GM19397 (cell line): Measurements from ENCODE around the gene IZUMO3.
"Not testable (repeated sequence)": the region's sequence is repeated elsewhere in the genome, so short reads cannot be mapped to it uniquely, and the experiment has no call there.

ENCODE experiments used
- ATAC-seq: cut with Tn5 transposase; IDR thresholded peaks from one replicate; pipeline ENCODE4 v1.9.1; 2021; ENCODE audit warnings: mild to moderate bottlenecking, moderate library complexity; ENCODE audit not compliant: unreplicated experiment

Gene IZUMO3, protein sequence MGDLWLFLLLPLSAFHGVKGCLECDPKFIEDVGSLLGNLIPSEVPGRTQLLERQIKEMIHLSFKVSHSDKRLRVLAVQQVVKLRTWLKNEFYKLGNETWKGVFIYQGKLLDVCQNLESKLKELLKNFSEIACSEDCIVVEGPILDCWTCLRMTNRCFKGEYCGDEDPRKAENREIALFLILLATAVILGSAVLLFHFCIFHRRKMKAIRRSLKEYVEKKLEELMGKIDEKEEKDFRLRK

DNA sequence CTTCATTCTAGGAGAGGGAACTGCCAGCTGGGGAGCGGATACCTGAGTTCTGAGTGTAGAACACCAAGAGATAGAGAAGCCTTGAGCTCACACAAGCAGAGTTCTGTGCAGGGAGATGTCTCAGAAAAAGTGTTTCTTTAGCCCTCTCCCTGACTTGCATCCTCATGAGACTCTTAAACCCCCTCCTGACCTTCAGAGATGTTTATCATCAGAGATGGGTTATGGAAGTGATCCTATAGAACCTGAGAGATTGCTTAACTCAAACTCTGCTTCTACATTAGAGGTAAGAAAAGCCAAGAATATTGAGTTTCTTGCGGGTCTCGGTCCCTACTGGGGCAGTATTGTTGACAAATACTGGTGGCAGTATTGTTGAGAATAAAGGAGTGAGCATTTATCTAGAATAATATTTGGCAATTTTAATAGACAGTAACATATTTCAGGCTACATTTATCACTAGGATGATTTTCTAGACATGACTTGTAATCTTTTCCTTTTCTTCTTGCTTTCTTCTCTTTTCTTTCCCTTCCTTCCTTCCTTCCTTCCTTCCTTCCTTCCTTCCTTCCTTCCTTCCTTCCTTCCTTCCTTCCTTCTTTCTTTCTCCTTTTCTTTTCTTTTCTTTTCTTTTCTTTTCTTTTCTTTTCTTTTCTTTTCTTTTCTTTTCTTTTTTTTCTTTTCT, at the start of gene IZUMO3:
Gene IZUMO3 (minus strand): TSS at position 51 of the 676 bp plus-strand sequence. CDS start 248 bp downstream, outside the sequence.
- no peak for ATAC-seq

DNA sequence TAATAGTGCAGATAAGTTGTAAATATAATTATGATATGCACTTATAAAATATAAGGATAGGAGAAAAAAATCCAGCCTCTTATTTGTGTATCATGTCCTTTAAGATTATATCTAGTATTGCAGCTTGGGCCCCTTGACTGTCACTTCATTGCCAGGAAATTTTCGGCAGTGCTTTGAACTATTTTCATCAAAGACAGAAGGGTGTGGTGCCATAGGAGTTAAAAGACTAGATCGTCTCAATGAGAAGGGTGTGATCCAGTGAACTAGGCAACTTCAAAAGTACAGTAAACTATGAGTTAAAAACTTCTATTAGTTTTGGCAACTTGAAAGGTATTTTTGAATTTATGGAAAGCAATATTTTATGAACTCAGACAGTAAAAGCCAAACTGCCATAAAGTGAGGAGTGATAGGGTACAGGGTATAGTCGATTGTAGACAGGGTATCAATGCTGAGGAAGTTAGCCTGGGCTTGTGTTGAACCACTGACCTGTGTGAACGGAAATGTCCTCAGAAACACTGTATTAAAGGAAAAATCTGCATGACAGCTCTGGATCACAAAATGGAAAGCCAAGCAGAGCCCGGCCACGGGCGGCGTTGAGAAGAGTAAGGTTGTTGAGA, 48.6 kb upstream of the IZUMO3 start:
- no peak for ATAC-seq

DNA sequence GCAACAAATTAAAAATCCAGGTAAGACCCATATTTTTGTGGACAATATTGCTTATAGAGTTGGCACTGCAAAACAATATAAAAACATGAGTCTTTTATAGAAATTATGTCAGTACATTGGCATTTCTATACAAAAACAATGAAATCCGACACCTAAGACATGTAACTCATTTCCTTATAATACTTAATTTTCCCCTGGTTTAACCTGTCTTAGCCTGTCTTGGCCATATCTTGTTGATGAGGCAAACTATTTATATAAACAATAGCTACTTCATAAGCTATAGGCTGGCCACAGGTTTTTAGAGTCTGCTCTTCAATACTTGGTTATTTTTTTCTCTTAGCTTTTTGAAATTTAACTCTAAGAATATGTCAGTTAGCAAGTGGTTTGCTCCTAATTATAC, 44.7 kb upstream of the IZUMO3 start:
- no peak for ATAC-seq

DNA sequence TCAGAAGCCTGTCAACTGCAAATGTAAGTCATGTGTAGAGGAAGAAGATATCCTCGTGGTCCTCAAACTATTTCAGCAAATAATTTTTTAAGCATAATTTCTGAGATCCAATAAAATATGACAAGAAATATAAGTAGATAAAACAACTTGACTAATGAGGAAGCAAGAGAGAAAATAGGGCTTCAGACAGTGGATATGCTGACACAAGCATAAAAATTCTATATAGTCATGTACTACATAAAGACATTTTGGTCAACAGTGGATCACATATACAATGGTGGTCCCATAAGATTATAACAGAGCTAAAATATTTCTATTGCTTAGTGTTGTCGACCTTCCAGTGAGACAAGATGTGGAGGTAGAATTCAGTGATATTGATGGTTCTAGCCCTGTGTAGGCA, 42.2 kb upstream of the IZUMO3 start:
- ATAC-seq: no peak

DNA sequence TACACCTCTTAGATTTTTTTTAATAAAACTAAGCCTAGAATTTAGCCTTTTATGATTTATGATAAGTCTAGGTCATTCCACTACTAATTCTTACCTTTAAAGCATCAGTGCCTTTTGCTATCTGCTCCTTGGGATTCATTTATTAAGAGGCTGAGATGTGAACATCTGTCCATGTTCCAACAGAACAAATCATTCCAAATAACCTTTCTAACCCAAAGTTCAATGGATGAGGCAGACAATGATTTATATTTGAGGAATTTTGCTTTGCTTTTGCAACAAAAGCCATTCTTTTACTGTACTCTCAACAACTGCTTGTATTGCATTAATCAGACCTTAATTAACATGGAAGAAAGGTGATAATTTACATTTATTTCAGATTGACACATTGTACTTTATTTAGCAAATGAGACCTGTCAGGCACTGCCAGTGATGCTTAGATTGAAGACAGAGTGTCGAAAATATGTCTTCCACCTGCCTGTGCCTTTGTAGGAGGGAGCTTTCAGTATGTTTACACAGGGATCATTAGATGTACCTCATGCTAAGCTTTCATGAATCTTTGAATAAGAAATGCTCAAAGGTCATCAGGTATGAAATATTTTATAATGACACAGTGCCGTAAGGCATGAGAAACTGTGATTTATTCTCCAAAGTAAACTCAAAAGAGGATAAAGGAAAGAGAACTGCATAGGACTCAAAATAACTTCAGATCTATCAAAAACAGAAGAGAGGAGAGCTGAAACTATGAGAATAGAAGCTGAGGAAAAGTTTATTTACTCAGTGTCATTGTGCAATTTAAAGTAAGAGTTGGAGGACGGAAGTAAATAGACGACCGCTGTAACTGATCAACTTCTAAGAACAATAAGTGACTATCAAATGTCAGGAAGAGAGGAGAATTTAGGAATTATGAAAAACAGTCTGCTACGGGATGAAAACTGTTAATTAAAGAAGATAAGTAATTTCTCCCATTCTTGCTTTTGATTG, 36.7 kb upstream of the IZUMO3 start:
- ATAC-seq: no peak

DNA sequence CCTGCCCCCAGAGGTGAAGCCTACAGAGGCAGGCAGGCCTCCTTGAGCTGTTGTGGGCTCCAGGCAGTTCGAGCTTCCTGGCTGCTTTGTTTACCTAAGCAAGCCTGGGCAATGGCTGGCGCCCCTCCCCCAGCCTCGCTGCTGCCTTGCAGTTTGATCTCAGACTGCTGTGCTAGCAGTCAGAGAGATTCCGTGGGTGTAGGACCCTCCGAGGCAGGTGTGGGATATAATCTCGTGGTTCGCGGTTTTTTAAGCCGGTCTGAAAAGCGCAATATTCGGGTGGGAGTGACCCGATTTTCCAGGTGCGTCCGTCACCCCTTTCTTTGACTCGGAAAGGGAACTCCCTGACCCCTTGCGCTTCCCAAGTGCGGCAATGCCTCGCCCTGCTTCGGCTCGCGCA, 34.3 kb upstream of the IZUMO3 start:
- ATAC-seq: not testable (repeated sequence)

DNA sequence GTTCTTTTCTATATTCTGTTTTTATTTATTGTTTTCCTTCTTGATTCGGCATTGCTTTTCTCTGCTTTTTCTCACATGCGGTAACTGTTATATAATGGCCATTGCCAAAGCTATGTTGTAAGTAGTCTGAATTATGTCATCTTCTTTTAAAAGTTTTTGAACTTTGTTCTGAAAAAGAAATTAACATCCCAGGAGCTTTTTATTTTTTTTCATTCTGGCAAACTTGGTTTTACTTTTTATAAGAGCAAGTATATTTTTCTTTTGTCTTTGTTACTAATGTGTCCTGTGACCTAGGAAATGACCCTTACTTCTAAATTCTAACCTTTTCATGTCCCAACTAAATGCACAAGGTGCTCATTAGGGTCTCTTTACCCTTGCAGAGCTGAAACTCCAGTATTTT, 26.7 kb upstream of the IZUMO3 start:
- no peak for ATAC-seq

DNA sequence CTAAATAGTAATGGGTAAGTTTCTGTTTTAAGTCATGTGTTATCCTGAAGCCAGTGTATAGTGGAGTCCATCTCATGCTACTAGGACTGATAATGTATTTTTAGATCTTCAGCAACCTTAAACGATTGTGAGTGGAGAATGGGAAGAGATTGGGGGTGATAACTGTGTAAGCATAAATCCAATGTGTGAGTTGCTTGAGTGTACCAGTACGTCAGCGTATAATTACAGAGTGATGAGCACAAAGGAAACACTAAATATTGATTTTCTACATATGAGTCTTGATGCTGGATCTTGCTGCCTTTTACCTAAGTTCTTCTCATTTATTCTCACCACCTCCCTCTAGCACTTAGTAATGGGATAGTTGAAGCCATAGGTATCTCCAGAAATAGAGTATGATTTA, 16.3 kb upstream of the IZUMO3 start:
- no peak for ATAC-seq

DNA sequence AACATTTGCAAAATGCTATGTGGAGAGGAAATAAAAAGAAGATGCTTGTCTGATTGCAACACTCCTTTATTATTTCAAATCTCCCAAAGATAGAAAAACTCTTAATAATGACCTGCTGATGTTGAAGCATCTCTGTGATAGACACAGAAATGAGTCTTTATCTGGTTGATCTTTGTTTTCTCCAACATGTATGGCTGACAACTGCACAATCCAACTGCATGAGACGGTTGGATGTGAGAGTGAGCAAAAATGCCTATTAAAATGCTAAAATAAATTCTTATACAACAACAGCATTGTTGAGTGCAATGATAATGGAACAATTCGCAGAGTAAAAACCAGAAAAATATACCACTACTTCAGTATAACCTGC, 7.5 kb upstream of the IZUMO3 start:
- no peak for ATAC-seq

DNA sequence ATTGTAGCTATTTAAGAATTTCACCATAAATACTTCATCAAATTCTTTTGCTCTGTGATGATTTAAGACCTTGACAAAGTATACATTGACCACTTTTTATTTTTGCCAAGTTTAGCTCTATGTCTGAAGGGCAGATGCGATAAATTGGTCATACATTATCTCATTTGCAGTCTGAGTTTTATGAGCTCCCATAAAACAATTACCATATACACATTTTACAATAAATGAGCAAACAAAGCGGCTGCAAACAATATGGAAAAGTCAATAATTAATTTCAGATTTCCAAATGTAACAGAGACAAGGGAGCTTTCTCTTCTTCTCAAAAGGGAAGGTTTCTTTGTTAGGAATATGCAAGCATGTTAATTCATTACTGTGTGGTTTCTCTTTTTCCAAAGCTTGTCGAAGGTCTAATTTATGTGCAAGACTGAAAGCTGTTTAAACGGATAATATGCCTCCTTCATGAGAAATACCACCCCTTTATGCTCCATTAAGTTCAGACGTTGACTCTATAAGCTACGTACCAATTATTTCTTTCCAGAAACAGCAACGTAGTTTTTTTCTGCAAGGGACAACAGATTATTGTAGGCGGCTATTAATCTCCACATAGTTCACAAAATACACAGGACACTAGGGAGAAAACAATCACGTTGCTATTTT, 7.0 kb upstream of the IZUMO3 start:
- ATAC-seq: no peak

DNA sequence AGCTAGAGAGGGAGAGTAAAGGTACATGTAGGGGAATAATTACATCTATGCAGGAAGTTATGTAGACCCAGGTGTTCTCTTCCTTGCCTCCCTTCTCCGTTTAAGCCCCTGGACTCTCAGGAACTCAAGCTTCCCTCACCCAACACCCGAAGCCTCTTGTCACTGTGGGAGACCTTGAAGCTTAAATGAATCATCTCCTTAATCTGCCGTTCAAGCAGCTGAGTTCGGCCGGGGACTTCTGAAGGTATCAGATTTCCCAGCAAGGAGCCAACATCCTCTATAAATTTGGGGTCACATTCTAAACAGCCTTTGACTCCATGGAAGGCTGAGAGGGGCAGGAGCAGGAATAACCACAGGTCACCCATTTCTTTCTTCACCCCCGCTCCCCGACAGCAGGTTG, 412 bp downstream of the IZUMO3 start:
- ATAC-seq: no peak

DNA sequence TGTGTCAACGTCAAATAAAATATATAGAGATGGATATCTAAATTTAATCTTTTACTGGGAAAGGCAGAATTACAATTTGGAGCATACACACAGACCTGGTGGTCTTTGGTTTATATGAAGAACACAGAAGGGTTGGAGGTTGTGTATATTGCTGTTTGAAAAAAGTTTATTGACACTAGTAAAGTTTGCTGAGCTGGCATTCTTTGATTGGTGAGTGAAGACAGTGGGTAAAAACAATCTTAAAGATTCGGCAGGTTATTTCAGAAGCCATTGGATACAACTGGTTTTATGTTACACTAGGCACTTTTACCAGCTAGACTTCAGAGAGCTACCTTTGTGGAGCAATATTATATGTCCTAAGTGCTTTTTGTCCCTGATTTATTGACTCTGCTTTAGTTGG, 27.2 kb downstream of the IZUMO3 start:
- no peak for ATAC-seq

DNA sequence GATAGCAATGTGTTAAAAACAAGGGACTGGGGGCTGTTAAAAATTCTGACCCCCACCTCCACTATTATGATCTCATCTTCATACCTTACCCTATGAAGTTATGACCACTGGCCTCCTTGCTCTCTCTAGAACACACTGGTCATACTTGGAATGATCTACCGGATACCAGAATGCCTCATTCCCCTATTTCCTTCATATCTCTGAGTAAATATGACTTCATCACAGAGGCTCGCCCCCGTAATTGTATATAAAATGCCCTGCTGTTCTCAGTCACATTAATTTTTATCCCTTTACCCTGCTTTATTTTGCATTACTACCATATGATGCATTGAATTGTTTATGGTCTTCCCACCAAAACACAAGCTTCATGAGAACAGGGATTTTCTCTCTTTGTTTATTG, 29.2 kb downstream of the IZUMO3 start:
- ATAC-seq: no peak

DNA sequence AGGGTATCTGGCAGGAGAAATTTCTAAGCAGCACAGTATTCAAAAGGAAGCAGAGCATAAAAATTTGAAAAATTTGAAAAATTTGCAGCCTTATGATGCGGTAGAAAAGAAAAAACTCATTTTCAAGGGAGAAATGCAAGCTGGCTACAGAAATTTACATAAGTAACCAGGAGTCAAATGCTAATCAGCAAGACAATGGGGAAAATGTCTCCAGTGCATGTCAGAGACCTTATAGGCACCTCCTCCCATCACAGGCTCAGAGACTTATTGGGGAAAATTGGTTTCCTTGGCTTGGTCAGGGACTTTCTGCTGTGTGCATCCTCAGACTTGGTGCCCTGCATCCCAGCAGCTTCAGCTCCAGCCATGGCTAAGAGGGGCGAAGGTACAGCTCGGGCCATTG, 35.8 kb downstream of the IZUMO3 start:
- no peak for ATAC-seq

DNA sequence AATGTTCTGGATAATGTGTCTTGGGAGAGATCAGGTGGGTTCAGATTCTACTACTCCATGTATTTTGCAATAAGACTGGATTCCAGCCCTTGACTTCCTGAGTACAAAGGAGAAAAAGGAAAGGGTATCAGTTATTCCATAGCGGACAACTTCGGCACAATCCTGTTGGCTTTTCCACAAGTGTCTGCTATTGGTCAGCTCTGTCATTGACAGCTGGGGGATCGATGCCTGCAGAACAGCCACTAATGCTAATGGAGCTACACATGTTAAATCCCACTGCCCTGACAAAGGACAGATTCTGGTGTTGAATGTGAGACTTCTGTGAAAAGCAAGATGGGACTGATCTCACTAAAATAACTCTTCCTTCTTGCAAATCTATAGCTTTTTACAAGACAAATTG, 41.2 kb downstream of the IZUMO3 start:
- no peak for ATAC-seq

DNA sequence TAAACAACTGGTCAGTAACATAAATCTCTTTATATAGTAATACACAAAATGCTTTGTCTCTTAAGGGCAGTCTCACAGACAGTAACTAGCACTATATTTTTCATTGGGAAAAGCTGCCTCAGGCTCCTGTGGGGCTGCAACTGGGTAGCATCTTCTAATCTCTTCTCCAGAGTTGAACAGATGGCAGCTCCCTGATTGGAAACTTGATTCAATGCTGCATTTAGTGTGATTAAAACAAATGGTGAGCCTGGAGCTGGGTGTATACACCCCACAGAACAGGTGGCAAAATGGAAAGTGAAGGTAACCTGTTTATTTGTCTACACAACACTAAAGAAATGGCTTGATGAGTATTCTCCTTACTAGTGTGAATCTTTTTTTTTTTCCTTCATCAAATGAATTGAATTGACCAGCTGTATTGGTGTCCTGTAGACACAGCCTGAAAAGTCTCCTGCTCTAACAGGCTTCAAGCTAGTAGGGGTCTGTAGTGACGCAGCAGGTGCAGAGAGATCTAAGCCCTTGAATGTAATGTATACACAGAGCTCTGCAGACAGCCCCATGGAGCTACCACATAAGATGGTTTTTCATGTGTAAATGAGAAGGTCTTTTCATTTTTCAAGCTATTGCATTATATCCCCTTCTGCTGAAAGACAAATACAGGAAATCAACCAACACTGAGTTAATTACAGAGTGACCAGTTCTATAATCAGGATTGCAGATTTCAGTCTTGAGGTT, 43.3 kb downstream of the IZUMO3 start:
- no peak for ATAC-seq

DNA sequence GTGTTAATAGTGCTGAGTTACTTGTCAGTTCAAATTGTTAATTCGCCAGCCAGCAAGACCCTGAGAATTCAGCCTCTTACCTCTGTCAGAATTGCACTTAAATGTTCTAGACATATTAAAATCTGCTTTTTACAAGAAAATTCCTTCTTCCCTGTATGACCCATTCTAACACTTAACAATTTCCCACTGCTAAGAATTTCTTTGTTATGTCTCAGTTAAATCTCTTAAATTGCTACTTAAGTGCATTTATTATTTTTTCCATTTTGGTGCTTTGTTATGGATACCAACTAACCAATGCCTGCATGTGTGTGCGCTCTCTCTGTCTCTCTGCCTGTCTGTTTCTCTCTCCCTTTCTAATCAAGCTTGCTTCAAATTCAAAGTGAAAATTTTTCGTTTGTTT, 44.9 kb downstream of the IZUMO3 start:
- no peak for ATAC-seq

DNA sequence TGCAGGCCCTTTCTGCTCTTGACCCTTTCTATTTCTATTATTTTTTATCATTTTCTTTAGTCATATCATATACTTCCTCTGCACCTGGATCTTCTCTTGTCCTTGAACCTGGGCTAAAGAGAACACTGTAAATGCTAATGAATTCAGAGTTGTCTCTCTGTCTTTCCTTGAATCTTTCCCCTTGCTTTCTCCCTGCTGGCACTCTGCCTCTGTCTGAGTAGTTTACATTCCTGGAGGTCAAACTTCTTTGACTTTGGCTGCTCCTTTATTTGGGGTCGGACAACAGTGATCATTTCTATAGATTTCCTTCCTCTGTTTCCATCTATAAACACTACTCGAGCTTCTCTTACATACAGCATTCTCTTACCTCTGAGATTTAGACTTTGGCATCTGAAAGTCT, 47.1 kb downstream of the IZUMO3 start:
- no peak for ATAC-seq

DNA sequence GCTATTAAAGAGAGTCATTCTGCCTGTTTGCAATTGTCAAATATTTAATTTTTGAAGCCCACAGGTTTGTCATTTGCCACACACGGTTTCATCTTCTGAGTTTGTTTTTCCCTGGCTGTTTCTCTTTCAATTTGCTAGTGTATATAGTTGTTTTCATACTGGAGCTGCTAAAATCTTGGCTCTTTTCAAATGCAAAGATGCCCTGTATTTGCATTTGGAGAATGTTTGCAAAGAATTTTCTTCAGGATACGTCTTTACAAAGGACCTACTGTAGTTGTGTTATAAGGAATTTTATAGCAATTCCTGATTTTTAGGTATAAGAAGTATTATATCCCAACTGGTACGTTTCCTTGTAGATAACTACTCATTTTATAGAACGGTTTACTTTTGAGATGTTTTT, 48.0 kb downstream of the IZUMO3 start:
- ATAC-seq: no peak
